Uterus (tissue), 2 donors: Measurements from ENCODE around the gene GALNTL6.

ENCODE experiments used
- CTCF ChIP-seq, 4 experiments: fragments of 200-600 bp in 2 of 4; fragments of 450-650 bp in 2 of 4; sonication (generic) in 2 of 4; IDR thresholded peaks; one replicate each; pipeline ENCODE4 v1.5.1; 2016 to 2019; ENCODE audit warnings: antibody characterized with exemption in 4 of 4, mild to moderate bottlenecking in 2 of 4, moderate library complexity in 1 of 4
- POLR2A ChIP-seq, 2 donors: fragments of 450-650 bp; IDR thresholded peaks; one replicate each; pipeline ENCODE4 v1.6.1; 2016; ENCODE audit warnings: antibody characterized with exemption in 2 of 2, mild to moderate bottlenecking in 1 of 2, moderate library complexity in 1 of 2

GRCh38 chr4:173056271-173056670 is 1243.1 kb downstream of the GALNTL6 start:
- TF ChIP-seq CTCF (IDR thresholded peaks at IDR 0.05) = no peak
- no peak for TF ChIP-seq POLR2A (IDR thresholded peaks at IDR 0.05)
